ENCODE data around the gene TBCK. TPM values are rescaled to one million over a fixed set of nuclear protein-coding genes. Genes with fewer than 3 reads are reported as not detected.

Gene TBCK
- total and polyA plus RNA-seq, 9 of the 15 experiments (the other 6 are each of a cell fraction or from before 2014, with no cell fraction given), result 5.3 to 26.6 (median 16.2) TPM

- TF ChIP-seq BRD4 (IDR thresholded peaks at IDR 0.05) (no peak), ZBTB34 (CRISPR knock-in tag; IDR thresholded peaks at IDR 0.05) (no peak), NR1H2 (CRISPR knock-in tag; IDR thresholded peaks at IDR 0.05) (no peak), L3MBTL2 (IDR thresholded peaks at IDR 0.05) (no peak), TSC22D4 (tag; IDR thresholded peaks at IDR 0.05) (no peak), RBM39 (optimal IDR thresholded peaks at IDR 0.05; ENCODE audit: low read depth, low read length) (no peak)
These were observed 45.3 kb downstream of the TBCK start (continued) for GRCh38 chr4:106270736-106271135.

- ATAC-seq, result no peak
- intact Hi-C loops (cut with micrococcal nuclease) (loop anchor here (5.0 kb wide), 1 partner anchor 98 kb away; the partner anchor contains the start of gene GIMD1), in situ Hi-C loops (cut with MboI) (no loop called here)
- Histone ChIP-seq H3K4me2 (ENCODE audit: insufficient read depth, low read length) (no peak overlapping the region), H3K9ac (ENCODE audit: insufficient read depth in 1 of 2, low read depth in 2 of 2, low read length in 2 of 2) (no peak overlapping the region), H2AFZ (ENCODE audit: low read depth, low read length) (no peak overlapping the region), H3K4me3 (no peak overlapping the region), H3K4me1 (replicated peaks in 1 of 2; ENCODE audit: control insufficient read depth in 2 of 2, insufficient read depth in 2 of 2, low read length in 2 of 2) (no peaks in the 10 kb centered on the region), H3K9me1 (ENCODE audit: control insufficient read depth, insufficient read depth, low read length) (no peaks in the 10 kb centered on the region), H3K79me2 (ENCODE audit: control insufficient read depth, insufficient read depth, low read length) (no peaks in the 10 kb centered on the region), H3K27ac (ENCODE audit: extremely low read depth, low read depth, low read length) (no peak overlapping the region), H3K27me3 (ENCODE audit: control insufficient read depth in 2 of 2, insufficient read depth in 2 of 2, low read length in 2 of 2) (no peaks in the 10 kb centered on the region), H4K20me1 (replicated peaks; ENCODE audit: control insufficient read depth, insufficient read depth, low read length) (no peaks in the 10 kb centered on the region), H3K9me3 (replicated peaks; ENCODE audit: control insufficient read depth, insufficient read depth, low read depth, low read length) (no peaks in the 10 kb centered on the region), H3K36me3 (ENCODE audit: control insufficient read depth, insufficient read depth, low read length) (no peaks in the 10 kb centered on the region)
- DNase-seq (ENCODE audit: extremely low read depth in 1 of 4, low spot score in 3 of 4), result no peak
- ChIA-PET CTCF (ENCODE audit: low intra/inter-chr PET ratio) (no interaction called here), POLR2A (no interaction called here)
- FAIRE-seq, result no peak
- 41% methylated on average over 2 of the region's 2 CpGs for WGBS (ENCODE audit: insufficient coverage, low coverage, missing lambda C conversion rate)
- no peak for TF ChIP-seq ZFPM2 (CRISPR knock-in tag; IDR thresholded peaks at IDR 0.05)
- TF ChIP-seq KAT8 (IDR thresholded peaks at IDR 0.05; ENCODE audit: low read depth), result no peak
- no TSS peak for BruUV-seq (replicated peaks)
These were observed 46.3 kb downstream of the TBCK start for GRCh38 chr4:106269711-106270110.

Data from K562 (cell line).